Measurements from ENCODE around the gene KHDRBS2. TPM values are rescaled to one million over a fixed set of nuclear protein-coding genes. Genes with fewer than 3 reads are reported as not detected.

The KHDRBS2 gene
- total RNA-seq, 1 experiment from 2014 or later = 2.7 TPM

DNA sequence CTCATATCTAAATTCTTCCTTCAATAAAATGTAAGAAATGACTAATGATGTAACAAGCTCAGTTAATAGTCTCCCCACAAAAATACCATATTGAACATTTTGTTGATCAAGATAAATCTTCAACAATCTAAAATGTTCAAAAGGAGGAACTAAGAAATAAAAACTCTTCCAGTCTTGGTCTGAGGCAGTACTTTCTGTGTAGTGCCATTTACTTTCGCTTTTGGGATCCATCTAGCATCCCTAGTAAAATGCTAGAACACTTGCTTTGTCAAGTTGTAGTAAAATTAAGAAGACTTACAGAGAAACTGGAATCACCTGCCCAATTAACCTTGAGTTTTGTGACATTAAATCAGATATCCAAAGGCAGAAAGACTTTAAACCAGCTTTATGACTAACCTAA, 246.4 kb downstream of the KHDRBS2 start:
- Histone ChIP-seq H3K27ac (ENCODE audit: insufficient read length, low read depth, low read length) (no peak overlapping the region), H3K23me2 (ENCODE audit: insufficient read length, low read depth, low read length, poor library complexity, severe bottlenecking) (no peaks in the 10 kb centered on the region), H3K14ac (ENCODE audit: insufficient read depth, low read length) (no peak overlapping the region), H2BK120ac (ENCODE audit: low read depth, low read length, poor library complexity, severe bottlenecking) (no peak overlapping the region), H2BK5ac (ENCODE audit: insufficient read length, low read length) (no peak overlapping the region), H3T11ph (ENCODE audit: low read length) (no peak overlapping the region), H4K20me1 (ENCODE audit: control insufficient read depth, insufficient read depth, insufficient read length) (no peaks in the 10 kb centered on the region), H3K18ac (ENCODE audit: insufficient read length, low read depth, low read length) (no peak overlapping the region), H3K4me2 (ENCODE audit: insufficient read depth, insufficient read length, low read length) (no peak overlapping the region), H4K5ac (ENCODE audit: insufficient read length, low read depth, low read length) (no peak overlapping the region), H2BK15ac (ENCODE audit: low read depth, low read length) (no peak overlapping the region), H3K56ac (ENCODE audit: insufficient read length, low read depth, low read length) (no peak overlapping the region), H2BK20ac (ENCODE audit: low read depth, low read length, poor library complexity, severe bottlenecking) (no peak overlapping the region), H3K4me1 (ENCODE audit: insufficient read depth, low read length) (no peaks in the 10 kb centered on the region; the same call in 1 of the 2 replicates), H2BK12ac (ENCODE audit: insufficient read length, low read depth, low read length) (no peak overlapping the region), H3K4ac (ENCODE audit: low read depth, low read length) (no peak overlapping the region), H2AFZ (ENCODE audit: low read length) (no peak overlapping the region), H4K8ac (replicated peaks; ENCODE audit: insufficient read length, low read depth, low read length) (no peak overlapping the region), H3K27me3 (ENCODE audit: insufficient read depth, low read length) (no peaks in the 10 kb centered on the region), H3K79me2 (ENCODE audit: insufficient read depth, low read length) (no peaks in the 10 kb centered on the region), H3K23ac (ENCODE audit: insufficient read length, low read depth, low read length) (no peak overlapping the region), H3K9me3 (ENCODE audit: control insufficient read depth, low read depth, low read length) (no peaks in the 10 kb centered on the region), H3K9ac (ENCODE audit: extremely low read depth, insufficient read length, low read length) (no peak overlapping the region), H4K91ac (ENCODE audit: insufficient read length, low read depth, low read length) (no peak overlapping the region), H2AK5ac (ENCODE audit: insufficient read length, low read length) (no peak overlapping the region), H3K79me1 (ENCODE audit: insufficient read depth, low read depth, low read length, poor library complexity, severe bottlenecking) (no peaks in the 10 kb centered on the region)
- TF ChIP-seq, protein P1, sequence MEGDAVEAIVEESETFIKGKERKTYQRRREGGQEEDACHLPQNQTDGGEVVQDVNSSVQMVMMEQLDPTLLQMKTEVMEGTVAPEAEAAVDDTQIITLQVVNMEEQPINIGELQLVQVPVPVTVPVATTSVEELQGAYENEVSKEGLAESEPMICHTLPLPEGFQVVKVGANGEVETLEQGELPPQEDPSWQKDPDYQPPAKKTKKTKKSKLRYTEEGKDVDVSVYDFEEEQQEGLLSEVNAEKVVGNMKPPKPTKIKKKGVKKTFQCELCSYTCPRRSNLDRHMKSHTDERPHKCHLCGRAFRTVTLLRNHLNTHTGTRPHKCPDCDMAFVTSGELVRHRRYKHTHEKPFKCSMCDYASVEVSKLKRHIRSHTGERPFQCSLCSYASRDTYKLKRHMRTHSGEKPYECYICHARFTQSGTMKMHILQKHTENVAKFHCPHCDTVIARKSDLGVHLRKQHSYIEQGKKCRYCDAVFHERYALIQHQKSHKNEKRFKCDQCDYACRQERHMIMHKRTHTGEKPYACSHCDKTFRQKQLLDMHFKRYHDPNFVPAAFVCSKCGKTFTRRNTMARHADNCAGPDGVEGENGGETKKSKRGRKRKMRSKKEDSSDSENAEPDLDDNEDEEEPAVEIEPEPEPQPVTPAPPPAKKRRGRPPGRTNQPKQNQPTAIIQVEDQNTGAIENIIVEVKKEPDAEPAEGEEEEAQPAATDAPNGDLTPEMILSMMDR (conservative IDR thresholded peaks at IDR 0.05) = no peak
- no CpG with 5 or more reads among the region's 1 CpG for WGBS (ENCODE audit: extremely low coverage, insufficient read length, low lambda C conversion rate)
- Mint-ChIP-seq H3K27ac (peak overlapping the region in 1 of 3 experiments; percentile 30; a peak in 1 of 7 replicates), H3K36me3 (ENCODE audit: insufficient read depth in 1 of 3, low read depth in 3 of 3) (peaks cover 5 to 13% (median 8%) of the 10 kb centered on the region in 3 experiments), H3K27me3 (ENCODE audit: low read depth) (no peaks in the 10 kb centered on the region), H3K9me3 (peaks cover 1 to 8% of the 10 kb centered on the region in 2 experiments; a peak in 4 of 5 replicates), H3K4me3 (no peak overlapping the region), H3K4me1 (peaks cover 20% of the 10 kb centered on the region in 2 experiments)
- DNase-seq = no peak

All from H9 (cell line).